ENCODE measurements around the gene ADGRL3. TPM values are rescaled to one million over a fixed set of nuclear protein-coding genes. Genes with fewer than 3 reads are reported as not detected.

Gene ADGRL3
- total RNA-seq, 1 donor from 2014 or later = 93.6 TPM

- no peak overlapping the region for H3K27ac Mint-ChIP-seq
- no peak for DNase-seq (ENCODE audit: low spot score)
- peaks cover 92% of the 10 kb centered on the region for H3K79me2 ChIP-seq (ENCODE audit: low read depth)
Observed at GRCh38 chr4:61223385-61223784, 23.3 kb downstream of the ADGRL3 start.

GRCh38 chr4:61224573-61224972, 24.4 kb downstream of the ADGRL3 start:
- peaks cover 40% of the 10 kb centered on the region for H3K36me3 Mint-ChIP-seq
- DNase-seq (ENCODE audit: low spot score) = no peak
- Histone ChIP-seq H3F3A (ENCODE audit: low read depth) (no peaks in the 10 kb centered on the region), H4K20me1 (ENCODE audit: low read depth) (peaks cover 80% of the 10 kb centered on the region), H3K36me3 (no peaks in the 10 kb centered on the region), H3K9ac (no peak overlapping the region), H3K27me3 (no peaks in the 10 kb centered on the region), H3K4me1 (peaks cover 31% of the 10 kb centered on the region), H3K9me3 (ENCODE audit: low read depth) (no peaks in the 10 kb centered on the region), H2AFZ (replicated peaks) (no peak overlapping the region), H3K4me2 (no peak overlapping the region), H3K27ac (peak overlapping the region; percentile 4), H3K79me2 (ENCODE audit: low read depth) (peaks cover 91% of the 10 kb centered on the region), H3K4me3 (no peak overlapping the region)
- H3K27me3 Mint-ChIP-seq (ENCODE audit: insufficient read depth, low read depth) = no peaks in the 10 kb centered on the region
- H3K4me1 Mint-ChIP-seq = peaks cover 8% of the 10 kb centered on the region
- H3K4me3 Mint-ChIP-seq = no peak overlapping the region
- peaks cover 11% of the 10 kb centered on the region for H3K9me3 Mint-ChIP-seq
- no peak for TF ChIP-seq CTCF (IDR thresholded peaks at IDR 0.05)
- no peak for TF ChIP-seq EZH2phosphoT487 (IDR thresholded peaks at IDR 0.05)
- H3K27ac Mint-ChIP-seq = no peak overlapping the region

More at GRCh38 chr4:61223385-61223784, 23.3 kb downstream of the ADGRL3 start:
- Histone ChIP-seq H4K20me1 (ENCODE audit: low read depth) (peaks cover 81% of the 10 kb centered on the region), H3K9me3 (ENCODE audit: low read depth) (no peaks in the 10 kb centered on the region), H3K27me3 (no peaks in the 10 kb centered on the region), H2AFZ (replicated peaks) (no peak overlapping the region), H3K27ac (no peak overlapping the region), H3F3A (ENCODE audit: low read depth) (no peaks in the 10 kb centered on the region), H3K36me3 (no peaks in the 10 kb centered on the region), H3K4me2 (no peak overlapping the region), H3K4me3 (no peak overlapping the region), H3K9ac (no peak overlapping the region), H3K4me1 (peaks cover 31% of the 10 kb centered on the region)
- H3K9me3 Mint-ChIP-seq = peaks cover 13% of the 10 kb centered on the region
- H3K36me3 Mint-ChIP-seq = peaks cover 52% of the 10 kb centered on the region
- no peak overlapping the region for H3K4me3 Mint-ChIP-seq
- no peak for TF ChIP-seq CTCF (IDR thresholded peaks at IDR 0.05)
- no peak for TF ChIP-seq EZH2phosphoT487 (IDR thresholded peaks at IDR 0.05)
- no peak for TF ChIP-seq EZH2 (IDR thresholded peaks at IDR 0.05)
- peaks cover 8% of the 10 kb centered on the region for H3K4me1 Mint-ChIP-seq
- no peaks in the 10 kb centered on the region for H3K27me3 Mint-ChIP-seq (ENCODE audit: insufficient read depth, low read depth)

GRCh38 chr4:61225656-61226055, 25.5 kb downstream of the ADGRL3 start:
- Histone ChIP-seq H3K27ac (no peak overlapping the region), H3F3A (ENCODE audit: low read depth) (no peaks in the 10 kb centered on the region), H3K27me3 (no peaks in the 10 kb centered on the region), H3K79me2 (ENCODE audit: low read depth) (peaks cover 90% of the 10 kb centered on the region), H2AFZ (replicated peaks) (no peak overlapping the region), H3K4me1 (peaks cover 31% of the 10 kb centered on the region), H3K9me3 (ENCODE audit: low read depth) (no peaks in the 10 kb centered on the region), H3K9ac (no peak overlapping the region), H3K36me3 (no peaks in the 10 kb centered on the region), H3K4me3 (no peak overlapping the region), H4K20me1 (ENCODE audit: low read depth) (peaks cover 78% of the 10 kb centered on the region), H3K4me2 (no peak overlapping the region)
- peaks cover 11% of the 10 kb centered on the region for H3K9me3 Mint-ChIP-seq
- peaks cover 8% of the 10 kb centered on the region for H3K4me1 Mint-ChIP-seq
- H3K4me3 Mint-ChIP-seq = no peak overlapping the region
- H3K27ac Mint-ChIP-seq = no peak overlapping the region
- H3K27me3 Mint-ChIP-seq (ENCODE audit: insufficient read depth, low read depth) = no peaks in the 10 kb centered on the region
- no peak for TF ChIP-seq EZH2phosphoT487 (IDR thresholded peaks at IDR 0.05)
- no peak for TF ChIP-seq CTCF (IDR thresholded peaks at IDR 0.05)
- TF ChIP-seq EZH2 (IDR thresholded peaks at IDR 0.05) = no peak
- no peak for DNase-seq (ENCODE audit: low spot score)
- H3K36me3 Mint-ChIP-seq = peaks cover 39% of the 10 kb centered on the region

Data from neural progenitor cell (in vitro differentiated cells).